ENCODE measurements around the gene SEC14L3. TPM values are rescaled to one million over a fixed set of nuclear protein-coding genes. Genes with fewer than 3 reads are reported as not detected.

The SEC14L3 gene
- total and polyA plus RNA-seq, 2 donors (not counting 3 experiments of a cell fraction or from before 2014, with no cell fraction given): not detected

- Histone ChIP-seq H3K36me3 (ENCODE audit: control insufficient read depth in 2 of 2, extremely low read depth in 1 of 2, insufficient read depth in 2 of 2, low read length in 2 of 2) (peaks cover 0 to 7% of the 10 kb centered on the region in 2 experiments), H3K9me1 (replicated peaks; ENCODE audit: control insufficient read depth, extremely low read depth, insufficient read depth, low read length) (no peaks in the 10 kb centered on the region), H2AFZ (ENCODE audit: low read depth, low read length) (no peak overlapping the region), H3K4me2 (ENCODE audit: insufficient read depth, low read length) (no peak overlapping the region), H3K79me2 (ENCODE audit: control insufficient read depth, insufficient read depth, low read length) (no peaks in the 10 kb centered on the region), H3K9ac (replicated peaks; ENCODE audit: extremely low read depth, insufficient read depth, low read length) (no peak overlapping the region), H3K9me3 (replicated peaks; ENCODE audit: control insufficient read depth, insufficient read depth, low read length) (no peaks in the 10 kb centered on the region), H3K4me3 (replicated peaks in 1 of 3; ENCODE audit: insufficient read depth in 1 of 3, low read depth in 1 of 3, low read length in 3 of 3) (no peak overlapping the region), H4K20me1 (replicated peaks; ENCODE audit: control insufficient read depth, extremely low read depth, insufficient read depth, low read length) (no peaks in the 10 kb centered on the region), H3K4me1 (ENCODE audit: control insufficient read depth, extremely low read depth, insufficient read depth, low read length) (peaks cover 10% of the 10 kb centered on the region), H3K27ac (ENCODE audit: insufficient read depth, low read depth, low read length) (no peak overlapping the region), H3K27me3 (ENCODE audit: control insufficient read depth in 2 of 2, insufficient read depth in 2 of 2, low read length in 2 of 2) (no peaks in the 10 kb centered on the region)
- dilution Hi-C loops (cut with MboI; ENCODE audit: extremely low pct_ligation_motif_present, low sequenced_read_pairs): no loop called here
- ChIA-PET POLR2A (no interaction called here), CTCF (interaction anchor here (1.7 kb wide), 1 partner anchor 53 kb away, joined by 4 read pairs; no protein-coding TSS in a partner anchor)
- no TSS peak for BruUV-seq (replicated peaks)
- no peak for DNase-seq (ENCODE audit: low read depth, low spot score)
- FAIRE-seq: no peak
- TF ChIP-seq EZH2 (IDR thresholded peaks at IDR 0.05; ENCODE audit: borderline replicate concordance, low read depth, low read length, severe bottlenecking) (no peak), POLR2AphosphoS5 (IDR thresholded peaks at IDR 0.05; ENCODE audit: insufficient read depth, low read depth, low read length) (no peak), CTCF (IDR thresholded peaks at IDR 0.05; ENCODE audit: extremely low read depth in 1 of 2, insufficient read depth in 1 of 2, low read depth in 1 of 2, low read length in 2 of 2) (no peak), FOS (IDR thresholded peaks at IDR 0.05; ENCODE audit: borderline replicate concordance, insufficient read depth, low read length) (no peak), JUN (IDR thresholded peaks at IDR 0.05; ENCODE audit: borderline replicate concordance, insufficient read depth, insufficient read length, low read depth) (no peak), POLR2A (IDR thresholded peaks at IDR 0.05; ENCODE audit: low read depth, low read length) (no peak), MYC (IDR thresholded peaks at IDR 0.05; ENCODE audit: low read depth, low read length) (no peak), GATA2 (IDR thresholded peaks at IDR 0.05; ENCODE audit: insufficient read depth, insufficient read length, low read depth, low read length) (no peak)
- TF ChIP-seq, protein P1, sequence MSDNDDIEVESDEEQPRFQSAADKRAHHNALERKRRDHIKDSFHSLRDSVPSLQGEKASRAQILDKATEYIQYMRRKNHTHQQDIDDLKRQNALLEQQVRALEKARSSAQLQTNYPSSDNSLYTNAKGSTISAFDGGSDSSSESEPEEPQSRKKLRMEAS (IDR thresholded peaks at IDR 0.05; ENCODE audit: insufficient read depth, insufficient read length): no peak
- intact Hi-C loops (cut with micrococcal nuclease): no loop called here
These were observed 39.3 kb downstream of the SEC14L3 start for GRCh38 chr22:30432520-30432919.
